H9 (cell line): ENCODE data around the gene C11orf87. TPM values are rescaled to one million over a fixed set of nuclear protein-coding genes. Genes with fewer than 3 reads are reported as not detected.

Source experiments
- DNase-seq: peaks from one replicate; pipeline ENCODE4 v3.0.0-alpha.2; 2017
- H2AFZ ChIP-seq: one replicate; pipeline ENCODE4 v1.6.1; 2013; ENCODE audit warnings: mild to moderate bottlenecking, low read length, control low read depth, moderate library complexity
- H2AK5ac ChIP-seq: 2 replicates; pipeline ENCODE4 v1.6.1; 2013; ENCODE audit warnings: low read length, control low read depth, mixed read lengths; ENCODE audit not compliant: insufficient read length
- H2BK120ac ChIP-seq: one replicate; pipeline ENCODE4 v1.6.1; 2013; ENCODE audit warnings: low read depth, mild to moderate bottlenecking, low read length, control low read depth, inconsistent platforms; ENCODE audit not compliant: poor library complexity, severe bottlenecking
- H2BK12ac ChIP-seq: 2 replicates; pipeline ENCODE4 v1.6.1; 2013; ENCODE audit warnings: low read length, control low read depth, mixed read lengths, low read depth; ENCODE audit not compliant: insufficient read length
- H2BK15ac ChIP-seq: 2 replicates; pipeline ENCODE4 v1.6.1; 2013; ENCODE audit warnings: low read depth, low read length, control low read depth
- H2BK20ac ChIP-seq: one replicate; pipeline ENCODE4 v1.6.1; 2013; ENCODE audit warnings: low read depth, mild to moderate bottlenecking, low read length, control low read depth, inconsistent platforms; ENCODE audit not compliant: poor library complexity, severe bottlenecking
- H2BK5ac ChIP-seq: 2 replicates; pipeline ENCODE4 v1.6.1; 2013; ENCODE audit warnings: low read length, control low read depth, mixed read lengths; ENCODE audit not compliant: insufficient read length
- H3K14ac ChIP-seq: 2 replicates; pipeline ENCODE4 v1.6.1; 2013; ENCODE audit warnings: low read length, control low read depth; ENCODE audit not compliant: insufficient read depth
- H3K18ac ChIP-seq: 2 replicates; pipeline ENCODE4 v1.6.1; 2013; ENCODE audit warnings: low read depth, mild to moderate bottlenecking, mixed read lengths, low read length, control low read depth; ENCODE audit not compliant: insufficient read length
- H3K23ac ChIP-seq: 2 replicates; pipeline ENCODE4 v1.6.1; 2013; ENCODE audit warnings: low read length, control low read depth, mixed read lengths, low read depth; ENCODE audit not compliant: insufficient read length
- H3K23me2 ChIP-seq: 2 replicates; pipeline ENCODE4 v1.6.1; 2013; ENCODE audit warnings: low read depth, mild to moderate bottlenecking, mixed read lengths, low read length, control low read depth; ENCODE audit not compliant: insufficient read length, poor library complexity, severe bottlenecking
- H3K27ac ChIP-seq: 2 replicates; pipeline ENCODE4 v1.5.1; 2013; ENCODE audit warnings: low read length, control low read depth, mixed read lengths, low read depth; ENCODE audit not compliant: insufficient read length
- H3K27me3 ChIP-seq: 2 replicates; pipeline ENCODE4 v1.6.1; 2013; ENCODE audit warnings: low read length, control low read depth, inconsistent platforms; ENCODE audit not compliant: insufficient read depth
- H3K4ac ChIP-seq: 2 replicates; pipeline ENCODE4 v1.6.1; 2013; ENCODE audit warnings: low read depth, mild to moderate bottlenecking, control low read depth, inconsistent platforms, low read length, moderate library complexity
- H3K4me1 ChIP-seq: 2 replicates; pipeline ENCODE4 v1.6.1; 2013; ENCODE audit warnings: low read length, control low read depth, inconsistent platforms; ENCODE audit not compliant: insufficient read depth
- H3K4me2 ChIP-seq: 2 replicates; pipeline ENCODE4 v1.6.1; 2013; ENCODE audit warnings: low read length, control low read depth, mixed read lengths; ENCODE audit not compliant: insufficient read length, insufficient read depth
- H3K56ac ChIP-seq: 2 replicates; pipeline ENCODE4 v1.6.1; 2013; ENCODE audit warnings: low read depth, mild to moderate bottlenecking, mixed read lengths, low read length, control low read depth; ENCODE audit not compliant: insufficient read length
- H3K79me1 ChIP-seq: 2 replicates; pipeline ENCODE4 v1.6.1; 2013; ENCODE audit warnings: low read depth, mild to moderate bottlenecking, moderate library complexity, low read length, control low read depth, inconsistent platforms; ENCODE audit not compliant: insufficient read depth, poor library complexity, severe bottlenecking
- H3K79me2 ChIP-seq: 2 replicates; pipeline ENCODE4 v1.6.1; 2013; ENCODE audit warnings: low read length, control low read depth, inconsistent platforms; ENCODE audit not compliant: insufficient read depth
- H3K9ac ChIP-seq: 2 replicates; pipeline ENCODE4 v1.6.1; 2013; ENCODE audit warnings: low read length, control low read depth, mixed read lengths; ENCODE audit not compliant: insufficient read length; ENCODE audit errors: extremely low read depth
- H3K9me3 ChIP-seq: one replicate; pipeline ENCODE4 v1.6.1; 2013; ENCODE audit warnings: low read depth, low read length, inconsistent platforms; ENCODE audit not compliant: control insufficient read depth
- H3T11ph ChIP-seq: one replicate; pipeline ENCODE4 v1.6.1; 2013; ENCODE audit warnings: mild to moderate bottlenecking, low read length, control low read depth, inconsistent platforms
- H4K20me1 ChIP-seq: one replicate; pipeline ENCODE4 v1.6.1; 2013; ENCODE audit not compliant: control insufficient read depth, insufficient read length, insufficient read depth
- H4K5ac ChIP-seq: 2 replicates; pipeline ENCODE4 v1.6.1; 2013; ENCODE audit warnings: low read depth, mild to moderate bottlenecking, mixed read lengths, low read length, control low read depth; ENCODE audit not compliant: insufficient read length
- H4K8ac ChIP-seq: replicated peaks from 2 replicates; pipeline ENCODE4 v1.6.1; 2013; ENCODE audit warnings: low read length, control low read depth, mixed read lengths, low read depth; ENCODE audit not compliant: insufficient read length
- H4K91ac ChIP-seq: 2 replicates; pipeline ENCODE4 v1.6.1; 2013; ENCODE audit warnings: low read depth, mild to moderate bottlenecking, moderate library complexity, mixed read lengths, low read length, control low read depth; ENCODE audit not compliant: insufficient read length
- H3K27ac Mint-ChIP-seq, 3 experiments: 2 replicates in 2 of 3; 3 replicates in 1 of 3; pipeline ENCODE4 v1.8.0; 2020 to 2021; ENCODE audit warnings: mixed read lengths in 3 of 3, mild to moderate bottlenecking in 1 of 3, moderate library complexity in 1 of 3
- H3K27me3 Mint-ChIP-seq: 2 replicates; pipeline ENCODE4 v1.8.0; 2021; ENCODE audit warnings: low read depth, mild to moderate bottlenecking, moderate library complexity, mixed read lengths
- H3K36me3 Mint-ChIP-seq, 3 experiments: 2 replicates in 2 of 3; 3 replicates in 1 of 3; pipeline ENCODE4 v1.8.0; 2020 to 2021; ENCODE audit warnings: low read depth in 3 of 3, mixed read lengths in 3 of 3; ENCODE audit not compliant: insufficient read depth in 1 of 3
- H3K4me1 Mint-ChIP-seq, 2 experiments: 2 replicates each; pipeline ENCODE4 v1.8.0; 2020; ENCODE audit warnings: mixed read lengths in 2 of 2
- H3K4me3 Mint-ChIP-seq, 2 experiments: 2 replicates in 1 of 2; 3 replicates in 1 of 2; pipeline ENCODE4 v1.8.0; 2020 to 2021; ENCODE audit warnings: mild to moderate bottlenecking in 2 of 2, mixed read lengths in 2 of 2, moderate library complexity in 1 of 2
- H3K9me3 Mint-ChIP-seq, 2 experiments: 2 replicates in 1 of 2; 3 replicates in 1 of 2; pipeline ENCODE4 v1.8.0; 2020; ENCODE audit warnings: mild to moderate bottlenecking in 2 of 2, mixed read lengths in 2 of 2, moderate library complexity in 1 of 2
- CTCF ChIP-seq: fragments of 200-600 bp; sonication (generic); conservative IDR thresholded peaks from 3 replicates; pipeline ENCODE4 v1.8.0; 2021; ENCODE audit warnings: antibody characterized with exemption, mild to moderate bottlenecking
- WGBS: extraction: QIAGEN DNeasy Blood & Tissue Kit; methylation state at CpG from one replicate; pipeline ENCODE4 v1.1.7; 2013; ENCODE audit warnings: missing lambda C conversion rate, low lambda C conversion rate, mixed read lengths; ENCODE audit not compliant: insufficient read length; ENCODE audit errors: extremely low coverage; 5-methylcytosine and 5-hydroxymethylcytosine counted together
- total RNA-seq: library from RNA; stranded (reverse); gene quantifications from 2 replicates; pipeline ENCODE4 v1.2.1, GENCODE V29; 2021

C11orf87 gene
- total RNA-seq, 1 experiment from 2014 or later: 0.11 TPM

DNA sequence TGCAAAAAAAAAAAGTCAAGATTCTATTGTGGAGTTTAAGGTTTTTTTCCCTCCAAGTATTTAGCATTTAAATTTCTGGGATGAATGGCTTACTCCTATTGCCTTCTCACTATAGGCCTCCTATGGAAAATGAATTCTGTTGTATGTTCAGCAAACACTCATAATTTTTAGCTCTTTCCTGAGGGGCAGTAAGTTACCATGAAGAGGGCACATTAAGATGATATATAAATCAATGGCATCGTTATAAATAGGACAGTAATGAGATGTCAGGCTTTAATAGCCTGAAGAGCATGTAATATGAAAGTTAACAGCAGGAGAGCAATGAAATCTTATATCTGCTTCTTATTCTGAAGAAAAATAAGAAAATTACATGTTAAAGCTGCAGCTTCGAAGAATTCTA lies 32.9 kb downstream of the C11orf87 start:
- no peak overlapping the region for H2BK120ac ChIP-seq
- no peak for TF ChIP-seq CTCF
- H3T11ph ChIP-seq: no peak overlapping the region
- no peaks in the 10 kb centered on the region for H3K79me2 ChIP-seq
- no peaks in the 10 kb centered on the region; the same call in 1 of the 2 replicates for H3K27me3 ChIP-seq
- H3K23ac ChIP-seq: no peak overlapping the region
- H3K23me2 ChIP-seq: no peaks in the 10 kb centered on the region
- H2AK5ac ChIP-seq: no peak overlapping the region
- no peak overlapping the region for H4K5ac ChIP-seq
- no peak overlapping the region for H2BK12ac ChIP-seq
- no peak for DNase-seq
- H3K9me3 ChIP-seq: no peaks in the 10 kb centered on the region
- H3K4me2 ChIP-seq: no peak overlapping the region
- no peak overlapping the region for H3K4ac ChIP-seq
- Mint-ChIP-seq H3K36me3 (no peaks in the 10 kb centered on the region), H3K9me3 (no peaks in the 10 kb centered on the region), H3K4me3 (no peak overlapping the region), H3K27ac (no peak overlapping the region), H3K27me3 (no peaks in the 10 kb centered on the region; the same call in 1 of the 2 replicates), H3K4me1 (no peaks in the 10 kb centered on the region)
- H4K20me1 ChIP-seq: no peaks in the 10 kb centered on the region
- H4K91ac ChIP-seq: no peak overlapping the region
- H3K79me1 ChIP-seq: no peaks in the 10 kb centered on the region
- no peak overlapping the region for H4K8ac ChIP-seq
- no peak overlapping the region for H2AFZ ChIP-seq
- no peak overlapping the region for H3K9ac ChIP-seq
- H3K56ac ChIP-seq: no peak overlapping the region
- no peak overlapping the region for H3K27ac ChIP-seq
- no peak overlapping the region for H2BK20ac ChIP-seq
- H2BK15ac ChIP-seq: no peak overlapping the region
- no CpG with 5 or more reads among the region's 2 CpGs for WGBS
- no peaks in the 10 kb centered on the region for H3K4me1 ChIP-seq
- H3K14ac ChIP-seq: no peak overlapping the region
- H2BK5ac ChIP-seq: no peak overlapping the region
- H3K18ac ChIP-seq: no peak overlapping the region
